Omental fat pad (tissue), 4 donors: Measurements from ENCODE around the gene ITIH5. TPM values are rescaled to one million over a fixed set of nuclear protein-coding genes. Genes with fewer than 3 reads are reported as not detected.
A peak's percentile ranks its signal among the peaks of the same experiment; 100 is the strongest.

Experiments
- ATAC-seq: fragments of 150-250 bp; one replicate; pipeline ENCODE4 v1.9.1; 2016; ENCODE audit warnings: mild to moderate bottlenecking, moderate library complexity; ENCODE audit not compliant: low FRiP score
- DNase-seq: peaks from one replicate; pipeline ENCODE4 v3.0.0-alpha.2; 2019; ENCODE audit warnings: low spot score
- total RNA-seq, 4 donors: library from RNA; depleted of rRNA; stranded (reverse); fragments of >200 nt; gene quantifications; one replicate each; pipeline ENCODE4 v1.1.0, GENCODE V29; 2016
- TF ChIP-seq, protein P1 (sequence below), 3 donors: fragments of 450-650 bp; IDR thresholded peaks; one replicate each; pipeline ENCODE4 v1.5.1; 2016 to 2017; ENCODE audit warnings: antibody characterized with exemption in 3 of 3, mild to moderate bottlenecking in 3 of 3, moderate library complexity in 2 of 3

ITIH5 gene
- total RNA-seq, 4 donors from 2014 or later: 50.0 to 263 (median 97.9) TPM

DNA sequence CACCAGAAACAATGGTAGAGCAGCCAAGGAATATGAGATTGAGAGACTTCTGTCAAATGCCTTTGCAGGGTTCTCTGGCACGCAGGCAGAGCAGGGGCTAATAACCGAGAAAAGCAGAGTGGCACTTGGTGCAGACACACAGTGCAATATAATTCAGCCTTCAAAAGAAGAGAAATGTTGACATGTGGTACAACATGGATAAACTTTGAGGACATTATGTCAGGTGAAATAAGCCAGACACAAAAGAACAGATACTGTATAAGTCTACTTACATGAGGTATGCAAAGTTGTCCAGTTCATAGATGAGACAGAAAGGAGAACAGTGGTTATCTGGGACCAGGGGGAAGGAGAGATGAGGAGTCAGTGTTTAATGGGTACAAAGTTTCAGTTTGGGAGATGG is 41.8 kb downstream of the ITIH5 start:
- no peak for ATAC-seq
- no peak for DNase-seq
- TF ChIP-seq, protein P1, sequence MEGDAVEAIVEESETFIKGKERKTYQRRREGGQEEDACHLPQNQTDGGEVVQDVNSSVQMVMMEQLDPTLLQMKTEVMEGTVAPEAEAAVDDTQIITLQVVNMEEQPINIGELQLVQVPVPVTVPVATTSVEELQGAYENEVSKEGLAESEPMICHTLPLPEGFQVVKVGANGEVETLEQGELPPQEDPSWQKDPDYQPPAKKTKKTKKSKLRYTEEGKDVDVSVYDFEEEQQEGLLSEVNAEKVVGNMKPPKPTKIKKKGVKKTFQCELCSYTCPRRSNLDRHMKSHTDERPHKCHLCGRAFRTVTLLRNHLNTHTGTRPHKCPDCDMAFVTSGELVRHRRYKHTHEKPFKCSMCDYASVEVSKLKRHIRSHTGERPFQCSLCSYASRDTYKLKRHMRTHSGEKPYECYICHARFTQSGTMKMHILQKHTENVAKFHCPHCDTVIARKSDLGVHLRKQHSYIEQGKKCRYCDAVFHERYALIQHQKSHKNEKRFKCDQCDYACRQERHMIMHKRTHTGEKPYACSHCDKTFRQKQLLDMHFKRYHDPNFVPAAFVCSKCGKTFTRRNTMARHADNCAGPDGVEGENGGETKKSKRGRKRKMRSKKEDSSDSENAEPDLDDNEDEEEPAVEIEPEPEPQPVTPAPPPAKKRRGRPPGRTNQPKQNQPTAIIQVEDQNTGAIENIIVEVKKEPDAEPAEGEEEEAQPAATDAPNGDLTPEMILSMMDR (IDR thresholded peaks at IDR 0.05): no peak

DNA sequence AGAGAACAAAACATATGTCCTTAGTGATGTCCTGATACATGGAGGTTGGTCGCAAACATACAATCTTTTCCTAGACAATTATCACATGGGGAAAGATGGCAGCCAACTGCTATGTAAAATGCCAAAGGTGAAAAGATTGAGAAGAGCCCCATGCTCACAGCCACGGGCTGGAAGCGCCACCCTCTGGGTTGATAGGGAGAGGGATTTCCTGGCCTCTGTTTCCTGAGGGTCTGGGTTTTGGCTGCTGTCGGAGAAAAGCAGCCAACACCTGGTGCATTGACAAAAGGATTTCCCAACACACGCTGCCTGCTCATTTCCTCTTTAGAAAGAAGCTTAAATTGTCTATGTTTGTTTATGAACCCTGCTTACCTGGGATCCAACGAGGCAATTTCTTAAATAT is 43.8 kb downstream of the ITIH5 start:
- DNase-seq: no peak
- no peak for ATAC-seq
- TF ChIP-seq, protein P1 (IDR thresholded peaks at IDR 0.05): no peak

DNA sequence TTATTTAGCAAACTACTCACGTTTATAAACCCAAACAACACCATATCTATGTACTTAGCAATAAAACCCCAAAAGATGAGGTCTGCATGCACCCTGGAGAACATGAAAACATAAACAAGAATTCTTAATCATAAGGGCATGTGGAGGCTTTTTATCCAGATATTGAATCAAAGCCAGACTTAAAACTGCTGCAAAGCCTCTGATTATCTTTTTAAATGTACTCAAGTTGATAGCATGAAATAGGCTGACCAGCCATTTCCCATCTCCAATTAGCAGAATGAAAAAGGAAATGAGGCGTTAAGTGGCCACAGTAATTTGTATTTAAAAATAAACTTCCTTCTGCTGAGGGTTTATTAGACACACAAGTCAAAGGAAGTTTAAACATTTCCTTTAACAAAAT is 48.3 kb downstream of the ITIH5 start:
- TF ChIP-seq, protein P1 (IDR thresholded peaks at IDR 0.05): no peak
- DNase-seq (no peak), ATAC-seq (no peak)

DNA sequence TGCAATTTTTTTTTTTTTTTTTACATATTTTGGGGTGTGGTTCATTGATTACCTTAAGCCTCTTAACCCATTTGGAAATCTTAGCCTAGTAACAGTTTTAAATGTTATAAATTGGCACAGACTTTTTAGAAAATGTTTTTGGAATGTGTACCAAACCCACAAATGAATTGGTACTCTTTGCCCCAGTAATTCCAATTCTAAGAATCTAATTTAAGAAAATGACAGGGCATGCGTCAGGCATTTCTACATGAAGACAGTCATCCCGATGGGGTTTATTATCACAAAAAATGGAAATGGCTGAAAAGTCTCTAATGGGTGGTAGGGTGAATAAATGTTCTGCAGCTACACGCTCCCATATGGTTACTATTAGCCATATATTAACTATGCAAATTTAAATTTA is 54.9 kb downstream of the ITIH5 start:
- TF ChIP-seq, protein P1 (IDR thresholded peaks at IDR 0.05): no peak
- no peak for ATAC-seq
- no peak for DNase-seq

DNA sequence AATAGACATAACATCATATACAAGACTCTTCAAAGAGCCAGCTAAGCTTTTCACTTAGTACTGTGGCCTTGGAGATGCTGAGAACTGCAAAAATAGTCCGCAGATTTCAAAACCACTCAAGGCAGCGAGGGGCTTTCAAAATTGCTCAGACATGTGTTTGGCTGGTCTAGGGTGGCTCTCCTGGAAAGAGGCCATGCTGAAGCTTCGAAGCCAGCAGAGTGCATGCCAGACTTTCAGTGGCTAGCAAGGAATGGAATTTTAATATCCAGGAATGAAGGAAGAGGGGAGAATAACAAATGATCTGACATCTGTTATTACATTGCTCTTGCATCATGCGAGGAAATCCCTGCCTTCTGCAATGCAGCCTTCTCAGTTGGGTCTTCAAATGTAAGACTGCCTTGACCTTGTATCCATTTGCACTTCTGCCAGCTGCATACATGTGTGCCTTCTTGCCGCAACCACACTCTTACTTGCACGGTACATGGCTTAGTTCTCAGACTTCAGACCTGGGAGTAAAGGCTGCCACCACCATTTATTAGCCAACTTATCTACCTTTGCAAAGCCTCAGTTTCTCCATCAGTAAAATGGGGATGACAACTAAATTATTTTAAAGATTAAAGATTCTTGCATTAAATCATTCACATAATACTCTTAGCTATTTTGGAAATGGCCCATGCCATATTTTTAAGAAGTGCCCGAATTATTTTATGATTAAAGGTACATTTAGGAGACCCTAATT is 55.9 kb downstream of the ITIH5 start:
- TF ChIP-seq, protein P1 (IDR thresholded peaks at IDR 0.05): no peak
- ATAC-seq (peak; percentile 64), DNase-seq (no peak)

DNA sequence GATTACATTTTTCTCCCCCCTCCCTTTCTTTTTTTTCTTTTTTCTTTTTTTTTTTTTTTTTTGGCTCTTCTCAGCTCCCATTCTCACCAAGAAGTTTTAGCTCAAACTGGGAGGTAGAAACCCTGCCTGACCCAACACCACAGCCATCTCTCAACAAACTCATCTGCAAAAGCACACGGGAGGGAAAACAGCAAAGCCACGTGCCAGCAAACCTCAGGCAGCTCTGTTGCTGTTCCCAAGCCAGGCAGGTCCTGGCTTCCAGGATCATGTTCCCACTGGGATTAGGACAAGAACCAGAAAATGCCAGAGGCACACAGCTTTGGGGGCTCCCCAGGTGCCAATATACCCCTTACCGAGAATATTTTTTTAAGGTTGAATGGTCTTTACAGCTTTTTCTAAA is 56.7 kb downstream of the ITIH5 start:
- no peak for ATAC-seq
- TF ChIP-seq, protein P1 (IDR thresholded peaks at IDR 0.05): no peak
- DNase-seq: no peak

DNA sequence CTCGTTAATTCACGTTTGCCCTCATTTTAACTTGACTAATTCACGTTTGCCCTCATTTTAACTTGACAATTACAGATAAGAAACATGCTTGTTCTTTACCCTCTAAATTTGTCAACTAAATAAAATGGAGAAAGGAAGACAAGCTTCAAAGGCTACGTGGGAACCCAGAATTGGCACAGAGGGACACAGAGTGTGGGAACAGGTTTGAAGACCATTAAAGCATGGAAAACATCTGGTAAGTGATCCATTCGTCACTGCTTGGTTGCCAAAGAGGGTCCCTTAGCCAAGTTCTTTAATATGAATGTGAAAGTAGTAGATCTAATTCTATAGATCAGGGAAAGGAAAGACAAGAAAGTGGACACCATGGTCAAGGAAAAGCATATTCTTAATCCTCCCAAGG is 57.2 kb downstream of the ITIH5 start:
- TF ChIP-seq, protein P1 (IDR thresholded peaks at IDR 0.05): no peak
- DNase-seq (no peak), ATAC-seq (no peak)
